GM12864 (cell line): ENCODE data around the gene ECE2.

Source experiments
- DNase-seq: peaks from one replicate; pipeline ENCODE4 v3.0.0-alpha.2; 2011; ENCODE audit warnings: low read depth
- H3K4me3 ChIP-seq: 2 replicates; pipeline ENCODE4 v1.5.1; 2011; ENCODE audit warnings: mild to moderate bottlenecking, low read depth, low read length, control low read depth
- TF ChIP-seq, protein P1 (sequence below): IDR thresholded peaks from 2 replicates; pipeline ENCODE4 v1.5.1; 2011; ENCODE audit warnings: low read depth, mild to moderate bottlenecking, moderate library complexity, low read length, control low read depth, inconsistent platforms; ENCODE audit errors: missing control alignments

ECE2 gene

DNA sequence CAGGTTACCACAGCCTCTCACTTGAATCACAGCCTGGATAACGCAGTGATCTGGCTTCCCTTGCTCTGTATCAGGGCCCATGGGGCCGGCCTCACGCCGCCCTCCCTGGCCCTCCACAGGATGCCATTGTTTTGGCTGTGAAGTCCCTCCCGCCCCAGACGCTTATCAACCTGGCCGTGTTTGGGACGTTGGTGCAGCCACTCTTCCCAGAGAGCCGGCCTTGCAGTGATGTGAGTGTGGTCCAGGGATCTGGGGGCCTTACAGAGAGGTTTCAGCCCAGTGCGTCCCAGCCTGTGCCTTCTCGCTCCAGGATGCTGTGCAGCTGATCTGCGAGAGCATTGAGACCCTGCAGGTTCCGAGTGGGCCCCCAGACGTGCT, 39.8 kb upstream of the ECE2 start:
- H3K4me3 ChIP-seq, result no peak overlapping the region
- no peak for DNase-seq
- TF ChIP-seq, protein P1, sequence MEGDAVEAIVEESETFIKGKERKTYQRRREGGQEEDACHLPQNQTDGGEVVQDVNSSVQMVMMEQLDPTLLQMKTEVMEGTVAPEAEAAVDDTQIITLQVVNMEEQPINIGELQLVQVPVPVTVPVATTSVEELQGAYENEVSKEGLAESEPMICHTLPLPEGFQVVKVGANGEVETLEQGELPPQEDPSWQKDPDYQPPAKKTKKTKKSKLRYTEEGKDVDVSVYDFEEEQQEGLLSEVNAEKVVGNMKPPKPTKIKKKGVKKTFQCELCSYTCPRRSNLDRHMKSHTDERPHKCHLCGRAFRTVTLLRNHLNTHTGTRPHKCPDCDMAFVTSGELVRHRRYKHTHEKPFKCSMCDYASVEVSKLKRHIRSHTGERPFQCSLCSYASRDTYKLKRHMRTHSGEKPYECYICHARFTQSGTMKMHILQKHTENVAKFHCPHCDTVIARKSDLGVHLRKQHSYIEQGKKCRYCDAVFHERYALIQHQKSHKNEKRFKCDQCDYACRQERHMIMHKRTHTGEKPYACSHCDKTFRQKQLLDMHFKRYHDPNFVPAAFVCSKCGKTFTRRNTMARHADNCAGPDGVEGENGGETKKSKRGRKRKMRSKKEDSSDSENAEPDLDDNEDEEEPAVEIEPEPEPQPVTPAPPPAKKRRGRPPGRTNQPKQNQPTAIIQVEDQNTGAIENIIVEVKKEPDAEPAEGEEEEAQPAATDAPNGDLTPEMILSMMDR, result no peak

DNA sequence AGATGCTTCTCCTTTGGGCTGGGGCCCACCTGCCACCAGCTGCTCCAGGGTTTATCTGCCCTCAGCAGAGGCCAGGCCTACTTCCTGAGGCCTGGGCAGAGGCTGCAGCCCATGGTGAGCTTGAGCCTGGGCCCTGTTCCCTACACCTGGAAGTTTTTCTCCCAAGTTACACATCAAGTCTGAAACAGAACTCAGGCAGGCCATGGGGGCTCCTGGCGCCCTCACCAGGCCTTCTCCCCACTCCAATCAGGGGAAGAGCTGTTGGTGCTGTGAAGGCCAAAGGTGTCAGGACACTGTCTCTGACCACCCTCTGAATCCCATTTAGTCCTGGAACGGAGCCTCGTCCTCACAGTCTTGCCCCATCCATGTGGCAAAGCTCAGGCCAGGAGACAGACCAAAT, 39.2 kb upstream of the ECE2 start:
- TF ChIP-seq, protein P1, result no peak
- no peak overlapping the region for H3K4me3 ChIP-seq
- no peak for DNase-seq

DNA sequence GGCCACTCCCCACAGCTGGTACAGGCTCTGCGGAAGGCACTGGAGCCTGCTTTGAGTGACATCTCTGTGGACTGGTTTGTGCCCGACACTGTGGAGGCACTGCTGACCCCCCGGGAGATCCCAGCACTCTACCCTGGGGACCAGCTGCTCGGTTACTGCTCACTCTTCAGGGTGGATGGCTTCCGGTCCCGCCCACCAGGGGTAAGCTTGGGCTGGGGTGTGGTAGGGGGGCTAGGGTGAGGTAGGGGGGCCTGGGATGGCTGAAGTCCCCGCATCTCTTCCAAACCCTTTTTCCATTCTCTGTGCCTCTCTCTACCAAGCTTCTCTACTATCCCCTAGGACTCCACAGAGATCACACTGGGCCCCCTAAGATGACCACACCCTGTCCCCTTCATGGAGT, 38.6 kb upstream of the ECE2 start:
- TF ChIP-seq, protein P1, result no peak
- no peak for DNase-seq
- no peak overlapping the region for H3K4me3 ChIP-seq

DNA sequence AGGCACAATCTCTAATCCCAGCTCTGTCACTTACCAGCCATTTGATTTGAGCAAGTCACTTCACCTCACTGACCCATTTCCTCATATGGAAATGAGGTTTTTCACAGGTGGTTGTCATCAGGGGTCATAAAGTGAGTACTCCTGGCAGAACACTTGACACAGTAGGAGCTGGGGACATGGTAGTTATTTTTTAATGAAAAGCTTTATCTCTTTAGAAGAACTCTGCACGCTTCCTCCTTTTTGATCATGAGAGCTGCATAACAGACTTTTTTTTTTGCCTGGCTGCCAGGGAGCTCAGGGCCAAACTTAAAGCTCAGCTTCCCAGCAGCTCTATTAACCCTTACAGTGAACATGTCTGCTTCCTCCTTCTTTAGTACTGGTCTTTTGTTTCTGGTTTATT, 38.0 kb upstream of the ECE2 start:
- H3K4me3 ChIP-seq, result no peak overlapping the region
- DNase-seq, result no peak
- TF ChIP-seq, protein P1, result no peak

DNA sequence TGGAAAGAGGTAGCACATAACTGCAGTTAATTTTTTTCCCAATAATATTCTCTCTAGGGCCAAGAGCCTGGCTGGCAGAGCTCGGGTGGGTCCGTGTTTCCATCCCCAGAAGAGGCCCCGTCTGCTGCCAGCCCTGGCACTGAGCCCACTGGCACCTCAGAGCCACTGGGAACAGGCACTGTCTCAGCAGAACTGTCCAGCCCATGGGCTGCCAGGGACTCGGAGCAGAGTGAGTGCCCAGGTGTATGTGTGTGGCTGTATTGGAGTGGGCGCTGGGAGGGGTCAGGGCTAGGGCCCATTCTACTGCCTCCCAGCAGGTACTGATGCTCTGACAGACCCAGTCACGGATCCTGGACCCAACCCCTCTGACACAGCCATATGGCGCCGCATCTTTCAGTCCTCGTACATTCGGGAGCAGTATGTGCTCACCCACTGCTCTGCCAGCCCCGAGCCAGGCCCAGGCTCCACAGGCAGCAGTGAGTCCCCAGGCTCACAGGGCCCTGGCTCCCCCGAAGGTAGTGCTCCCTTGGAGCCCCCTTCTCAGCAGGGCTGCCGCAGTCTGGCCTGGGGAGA, 37.5 kb upstream of the ECE2 start:
- no peak overlapping the region for H3K4me3 ChIP-seq
- TF ChIP-seq, protein P1, result no peak
- DNase-seq, result no peak

DNA sequence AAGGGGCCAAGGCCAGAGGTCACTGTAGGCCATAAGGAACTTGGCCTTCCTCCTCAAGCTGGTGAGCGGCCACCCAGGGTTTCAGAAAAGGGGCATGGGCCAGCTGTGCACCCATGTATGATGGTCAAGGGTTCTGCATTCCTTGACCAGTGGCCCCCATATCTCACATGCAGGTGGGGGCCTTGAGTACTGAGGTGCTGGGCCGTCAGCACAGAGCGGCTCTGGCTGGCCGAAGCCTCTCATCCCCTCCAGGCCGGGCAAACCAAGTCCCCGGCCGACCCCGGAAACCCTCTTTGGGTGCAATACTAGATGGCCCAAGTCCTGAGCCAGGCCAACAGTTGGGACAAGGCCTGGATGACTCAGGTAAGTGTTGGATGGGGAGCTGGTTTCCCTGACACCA, 36.6 kb upstream of the ECE2 start:
- no peak for DNase-seq
- TF ChIP-seq, protein P1, result no peak
- H3K4me3 ChIP-seq, result no peak overlapping the region

DNA sequence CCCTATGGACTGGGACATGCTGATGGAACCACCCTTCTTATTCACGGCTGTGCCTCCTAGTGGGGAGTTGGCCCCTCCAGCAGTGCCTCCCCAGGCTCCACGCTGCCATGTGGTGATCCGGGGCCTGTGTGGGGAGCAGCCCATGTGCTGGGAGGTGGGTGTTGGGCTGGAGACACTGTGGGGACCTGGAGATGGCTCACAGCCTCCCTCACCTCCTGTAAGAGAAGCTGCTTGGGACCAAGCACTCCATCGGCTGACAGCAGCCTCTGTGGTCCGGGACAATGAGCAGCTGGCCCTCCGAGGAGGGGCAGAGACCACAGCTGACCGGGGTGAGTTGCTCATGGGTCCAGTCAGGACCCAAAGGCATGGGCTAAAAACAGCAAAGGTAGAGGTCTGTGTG, 36.1 kb upstream of the ECE2 start:
- H3K4me3 ChIP-seq, result no peak overlapping the region
- TF ChIP-seq, protein P1, result no peak
- no peak for DNase-seq
